Large intestine (tissue), 3 donors: ENCODE measurements around the gene FAM174C. TPM values are rescaled to one million over a fixed set of nuclear protein-coding genes. Genes with fewer than 3 reads are reported as not detected.
"Not testable (repeated sequence)": the region's sequence is repeated elsewhere in the genome, so short reads cannot be mapped to it uniquely, and the experiment has no call there.

Experiments
- DNase-seq, 2 donors: peaks; one replicate each; pipeline versions ENCODE4 v3.0.0 to v3.0.0-alpha.2; 2013
- H3K27ac ChIP-seq: one replicate; pipeline ENCODE4 v1.5.1; 2013; ENCODE audit warnings: low read length
- H3K27me3 ChIP-seq: 2 replicates; pipeline ENCODE4 v1.6.1; 2013; ENCODE audit warnings: low read length; ENCODE audit not compliant: control insufficient read depth, insufficient read depth
- H3K36me3 ChIP-seq: 2 replicates; pipeline ENCODE4 v1.6.1; 2013; ENCODE audit warnings: low read length; ENCODE audit not compliant: control insufficient read depth, insufficient read depth
- H3K4me1 ChIP-seq: one replicate; pipeline ENCODE4 v1.6.1; 2013; ENCODE audit warnings: low read length; ENCODE audit not compliant: control insufficient read depth, insufficient read depth
- H3K4me3 ChIP-seq: one replicate; pipeline ENCODE4 v1.5.1; 2013; ENCODE audit warnings: low read length
- H3K9me3 ChIP-seq: one replicate; pipeline ENCODE4 v1.6.1; 2013; ENCODE audit warnings: mild to moderate bottlenecking, low read depth, low read length, moderate library complexity; ENCODE audit not compliant: control insufficient read depth
- WGBS: methylation state at CpG from one replicate; pipeline ENCODE4 v1.1.5; 2013; ENCODE audit warnings: low lambda C conversion rate; ENCODE audit not compliant: insufficient coverage; 5-methylcytosine and 5-hydroxymethylcytosine counted together
- polyA plus RNA-seq: library from polyadenylated mRNA; unstranded; fragments of 120-200 nt; gene quantifications from one replicate; pipeline ENCODE4 v1.2.1, GENCODE V29; 2013

FAM174C gene
- polyA plus RNA-seq, 1 donor, result 37.4 TPM

GRCh38 chr19:1295169-1296012 is 20.1 kb downstream of the FAM174C start:
- Histone ChIP-seq H3K27me3 (no peaks in the 10 kb centered on the region), H3K27ac (no peak overlapping the region), H3K4me1 (peaks cover 34% of the 10 kb centered on the region), H3K36me3 (peaks cover 4% of the 10 kb centered on the region), H3K4me3 (no peak overlapping the region), H3K9me3 (no peaks in the 10 kb centered on the region)
- WGBS, result no CpG with 5 or more reads among the region's 82 CpGs
- no peak for DNase-seq

DNA sequence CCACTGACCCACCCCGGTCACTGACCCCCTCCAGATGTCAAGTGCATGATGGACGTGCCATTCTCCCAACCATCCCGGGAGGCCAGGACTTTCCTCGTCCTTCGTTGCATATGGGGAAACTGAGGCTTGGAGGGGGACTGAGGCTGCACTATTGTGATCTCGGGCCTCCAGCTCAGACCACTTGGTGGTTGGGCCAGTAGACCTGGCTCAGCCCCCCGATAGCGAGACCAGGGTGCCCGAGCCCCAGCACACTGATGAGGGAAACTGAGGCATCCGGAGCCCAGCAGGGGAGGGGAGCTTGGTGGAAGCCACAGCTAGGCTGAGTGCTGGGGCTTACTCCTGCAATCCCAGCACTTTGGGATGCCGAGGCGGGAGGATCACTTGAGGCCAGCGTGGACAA is 20.7 kb downstream of the FAM174C start:
- H3K27me3 ChIP-seq, result no peaks in the 10 kb centered on the region
- no peak for DNase-seq
- no peak overlapping the region for H3K27ac ChIP-seq
- H3K36me3 ChIP-seq, result peaks cover 8% of the 10 kb centered on the region
- no peak overlapping the region for H3K4me3 ChIP-seq
- H3K9me3 ChIP-seq, result no peaks in the 10 kb centered on the region
- no CpG with 5 or more reads among the region's 13 CpGs for WGBS
- H3K4me1 ChIP-seq, result peaks cover 28% of the 10 kb centered on the region

GRCh38 chr19:1296575-1297271 is 21.4 kb downstream of the FAM174C start:
- H3K27me3 ChIP-seq, result no peaks in the 10 kb centered on the region
- no peaks in the 10 kb centered on the region for H3K9me3 ChIP-seq
- no peak overlapping the region for H3K4me3 ChIP-seq
- H3K27ac ChIP-seq, result no peak overlapping the region
- H3K4me1 ChIP-seq, result peaks cover 22% of the 10 kb centered on the region
- peaks cover 8% of the 10 kb centered on the region for H3K36me3 ChIP-seq
- DNase-seq, result no peak
- no CpG with 5 or more reads among the region's 24 CpGs for WGBS

DNA sequence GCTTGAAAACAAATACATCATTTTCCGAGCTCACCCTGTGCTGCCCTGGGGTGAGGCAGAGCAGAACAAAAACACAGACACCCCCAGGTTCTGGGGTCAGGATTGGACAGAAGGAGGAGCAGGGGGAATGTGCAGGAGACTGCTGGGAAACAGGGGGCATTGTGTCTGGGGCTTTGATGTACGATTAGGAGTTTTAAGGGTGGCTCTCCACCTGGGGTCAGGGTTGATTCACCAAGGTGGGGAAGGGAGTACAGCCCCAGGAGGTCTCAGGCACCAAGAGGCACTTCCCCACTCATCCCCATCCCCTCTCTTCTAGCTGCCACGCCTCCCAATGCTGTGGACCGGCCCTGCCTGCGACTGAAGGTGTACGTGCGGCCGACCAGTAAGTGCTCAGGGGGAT is 22.9 kb downstream of the FAM174C start:
- H3K27ac ChIP-seq, result no peak overlapping the region
- peaks cover 8% of the 10 kb centered on the region for H3K36me3 ChIP-seq
- H3K4me1 ChIP-seq, result peaks cover 11% of the 10 kb centered on the region
- no peak for DNase-seq
- no peak overlapping the region for H3K4me3 ChIP-seq
- WGBS, result no CpG with 5 or more reads among the region's 8 CpGs
- no peaks in the 10 kb centered on the region for H3K9me3 ChIP-seq
- no peaks in the 10 kb centered on the region for H3K27me3 ChIP-seq

- H3K27ac ChIP-seq, result no peak overlapping the region
- H3K4me1 ChIP-seq, result peaks cover 15% of the 10 kb centered on the region
- peaks cover 8% of the 10 kb centered on the region for H3K36me3 ChIP-seq
- no peaks in the 10 kb centered on the region for H3K9me3 ChIP-seq
- no CpG with 5 or more reads among the region's 34 CpGs for WGBS
- H3K27me3 ChIP-seq, result no peaks in the 10 kb centered on the region
- DNase-seq, result no peak
- no peak overlapping the region for H3K4me3 ChIP-seq
Observed at GRCh38 chr19:1299801-1300200, 24.5 kb downstream of the FAM174C start.

GRCh38 chr19:1300744-1301490 is 25.6 kb downstream of the FAM174C start:
- Histone ChIP-seq H3K27me3 (no peaks in the 10 kb centered on the region), H3K36me3 (peaks cover 8% of the 10 kb centered on the region), H3K27ac (no peak overlapping the region), H3K4me3 (no peak overlapping the region), H3K4me1 (peaks cover 14% of the 10 kb centered on the region), H3K9me3 (no peaks in the 10 kb centered on the region)
- WGBS, result 60% methylated on average over 1 of the region's 35 CpGs
- DNase-seq, result no peak

- H3K4me3 ChIP-seq, result no peak overlapping the region
- H3K9me3 ChIP-seq, result no peaks in the 10 kb centered on the region
- peaks cover 8% of the 10 kb centered on the region for H3K36me3 ChIP-seq
- WGBS, result no CpG with 5 or more reads among the region's 36 CpGs
- no peaks in the 10 kb centered on the region for H3K27me3 ChIP-seq
- no peak overlapping the region for H3K27ac ChIP-seq
- peaks cover 14% of the 10 kb centered on the region for H3K4me1 ChIP-seq
- DNase-seq, result no peak
Observed at GRCh38 chr19:1302533-1303239, 27.4 kb downstream of the FAM174C start.

GRCh38 chr19:1304197-1304924 is 29.0 kb downstream of the FAM174C start:
- H3K36me3 ChIP-seq, result peaks cover 5% of the 10 kb centered on the region
- peak overlapping the region; percentile 53 for H3K27ac ChIP-seq
- no peaks in the 10 kb centered on the region for H3K9me3 ChIP-seq
- no CpG with 5 or more reads among the region's 28 CpGs for WGBS
- no peaks in the 10 kb centered on the region for H3K27me3 ChIP-seq
- DNase-seq, result peak; percentile 79 to 91
- H3K4me3 ChIP-seq, result no peak overlapping the region
- H3K4me1 ChIP-seq, result peaks cover 14% of the 10 kb centered on the region

- not testable (repeated sequence) for H3K9me3 ChIP-seq, H3K27ac ChIP-seq, H3K27me3 ChIP-seq, H3K36me3 ChIP-seq, DNase-seq, H3K4me3 ChIP-seq
- 100% methylated on average over 1 of the region's 9 CpGs for WGBS
- H3K4me1 ChIP-seq, result peaks cover 14% of the 10 kb centered on the region
Observed at GRCh38 chr19:1305354-1305753, 30.0 kb downstream of the FAM174C start.
